ENCODE results near the gene AOX1.
"Not testable (repeated sequence)": the region's sequence is repeated elsewhere in the genome, so short reads cannot be mapped to it uniquely, and the experiment has no call there.

Gene AOX1

GRCh38 chr2:200631287-200631686, 45.5 kb downstream of the AOX1 start:
- peaks cover 3% of the 10 kb centered on the region for H3K9me3 Mint-ChIP-seq
- H3K27ac Mint-ChIP-seq = no peak overlapping the region
- H3K36me3 Mint-ChIP-seq (ENCODE audit: low read depth) = no peaks in the 10 kb centered on the region
- no peaks in the 10 kb centered on the region for H3K4me1 Mint-ChIP-seq (ENCODE audit: low read depth)
- peaks cover 24% of the 10 kb centered on the region for H3K27me3 Mint-ChIP-seq
- no peak overlapping the region for H3K4me3 Mint-ChIP-seq

GRCh38 chr2:200634231-200634964, 48.6 kb downstream of the AOX1 start:
- Mint-ChIP-seq H3K4me3 (no peak overlapping the region), H3K36me3 (ENCODE audit: low read depth) (no peaks in the 10 kb centered on the region), H3K27ac (no peak overlapping the region), H3K4me1 (ENCODE audit: low read depth) (no peaks in the 10 kb centered on the region), H3K9me3 (peaks cover 3% of the 10 kb centered on the region), H3K27me3 (peaks cover 9% of the 10 kb centered on the region)

- H3K36me3 Mint-ChIP-seq (ENCODE audit: low read depth) = no peaks in the 10 kb centered on the region
- no peaks in the 10 kb centered on the region for H3K4me1 Mint-ChIP-seq (ENCODE audit: low read depth)
- no peak overlapping the region for H3K27ac Mint-ChIP-seq
- H3K9me3 Mint-ChIP-seq = peaks cover 3% of the 10 kb centered on the region
- H3K27me3 Mint-ChIP-seq = peaks cover 4% of the 10 kb centered on the region
- H3K4me3 Mint-ChIP-seq = no peak overlapping the region
Measured at GRCh38 chr2:200635251-200635650, 49.4 kb downstream of the AOX1 start.

- peaks cover 3% of the 10 kb centered on the region for H3K9me3 Mint-ChIP-seq
- H3K4me1 Mint-ChIP-seq (ENCODE audit: low read depth) = no peaks in the 10 kb centered on the region
- no peak overlapping the region for H3K27ac Mint-ChIP-seq
- H3K4me3 Mint-ChIP-seq = no peak overlapping the region
- H3K27me3 Mint-ChIP-seq = peaks cover 4% of the 10 kb centered on the region
- H3K36me3 Mint-ChIP-seq (ENCODE audit: low read depth) = no peaks in the 10 kb centered on the region
Measured at GRCh38 chr2:200637901-200638300, 52.1 kb downstream of the AOX1 start.

GRCh38 chr2:200640176-200640575, 54.4 kb downstream of the AOX1 start:
- H3K36me3 Mint-ChIP-seq (ENCODE audit: low read depth) = no peaks in the 10 kb centered on the region
- no peak overlapping the region for H3K27ac Mint-ChIP-seq
- H3K4me1 Mint-ChIP-seq (ENCODE audit: low read depth) = no peaks in the 10 kb centered on the region

GRCh38 chr2:200640901-200641300, 55.1 kb downstream of the AOX1 start:
- H3K27me3 Mint-ChIP-seq = peaks cover 2% of the 10 kb centered on the region
- H3K4me1 Mint-ChIP-seq (ENCODE audit: low read depth) = no peaks in the 10 kb centered on the region
- H3K4me3 Mint-ChIP-seq = no peak overlapping the region
- H3K9me3 Mint-ChIP-seq = no peaks in the 10 kb centered on the region
- H3K36me3 Mint-ChIP-seq (ENCODE audit: low read depth) = no peaks in the 10 kb centered on the region
- H3K27ac Mint-ChIP-seq = no peak overlapping the region

More at GRCh38 chr2:200640176-200640575, 54.4 kb downstream of the AOX1 start:
- Mint-ChIP-seq H3K9me3 (no peaks in the 10 kb centered on the region), H3K27me3 (peaks cover 4% of the 10 kb centered on the region), H3K4me3 (no peak overlapping the region)

GRCh38 chr2:200648518-200649281, 62.9 kb downstream of the AOX1 start:
- H3K9me3 Mint-ChIP-seq; H3K4me3 Mint-ChIP-seq; H3K27ac Mint-ChIP-seq; H3K4me1 Mint-ChIP-seq (ENCODE audit: low read depth); H3K36me3 Mint-ChIP-seq (ENCODE audit: low read depth): not testable (repeated sequence)
- H3K27me3 Mint-ChIP-seq = peaks cover 16% of the 10 kb centered on the region

- Mint-ChIP-seq H3K27ac (no peak overlapping the region), H3K4me1 (ENCODE audit: low read depth) (no peaks in the 10 kb centered on the region), H3K36me3 (ENCODE audit: low read depth) (no peaks in the 10 kb centered on the region), H3K4me3 (no peak overlapping the region), H3K27me3 (peaks cover 16% of the 10 kb centered on the region), H3K9me3 (no peaks in the 10 kb centered on the region)
Measured at GRCh38 chr2:200649724-200650123, 63.9 kb downstream of the AOX1 start.

GRCh38 chr2:200650195-200650594, 64.4 kb downstream of the AOX1 start:
- no peaks in the 10 kb centered on the region for H3K36me3 Mint-ChIP-seq (ENCODE audit: low read depth)
- no peaks in the 10 kb centered on the region for H3K4me1 Mint-ChIP-seq (ENCODE audit: low read depth)
- no peak overlapping the region for H3K27ac Mint-ChIP-seq
- H3K27me3 Mint-ChIP-seq = peaks cover 16% of the 10 kb centered on the region
- no peaks in the 10 kb centered on the region for H3K9me3 Mint-ChIP-seq
- H3K4me3 Mint-ChIP-seq = no peak overlapping the region

GRCh38 chr2:200652158-200652557, 66.3 kb downstream of the AOX1 start:
- Mint-ChIP-seq H3K27ac (no peak overlapping the region), H3K9me3 (no peaks in the 10 kb centered on the region), H3K4me3 (no peak overlapping the region), H3K27me3 (peaks cover 19% of the 10 kb centered on the region), H3K36me3 (ENCODE audit: low read depth) (no peaks in the 10 kb centered on the region), H3K4me1 (ENCODE audit: low read depth) (no peaks in the 10 kb centered on the region)

- Mint-ChIP-seq H3K27ac (no peak overlapping the region), H3K27me3 (peaks cover 17% of the 10 kb centered on the region), H3K4me1 (ENCODE audit: low read depth) (no peaks in the 10 kb centered on the region), H3K4me3 (no peak overlapping the region), H3K36me3 (ENCODE audit: low read depth) (no peaks in the 10 kb centered on the region), H3K9me3 (no peaks in the 10 kb centered on the region)
Measured at GRCh38 chr2:200653021-200653420, 67.2 kb downstream of the AOX1 start.

GRCh38 chr2:200654823-200655222, 69.0 kb downstream of the AOX1 start:
- Mint-ChIP-seq H3K36me3 (ENCODE audit: low read depth) (no peaks in the 10 kb centered on the region), H3K27ac (no peak overlapping the region), H3K9me3 (no peaks in the 10 kb centered on the region), H3K27me3 (peaks cover 16% of the 10 kb centered on the region), H3K4me1 (ENCODE audit: low read depth) (no peaks in the 10 kb centered on the region), H3K4me3 (no peak overlapping the region)

- no peaks in the 10 kb centered on the region for H3K36me3 Mint-ChIP-seq (ENCODE audit: low read depth)
Measured at GRCh38 chr2:200655918-200656580, 70.2 kb downstream of the AOX1 start.

GRCh38 chr2:200658278-200658864, 72.6 kb downstream of the AOX1 start:
- Mint-ChIP-seq H3K9me3 (no peaks in the 10 kb centered on the region), H3K4me3 (no peak overlapping the region), H3K27ac (no peak overlapping the region), H3K27me3 (peaks cover 7% of the 10 kb centered on the region), H3K4me1 (ENCODE audit: low read depth) (no peaks in the 10 kb centered on the region), H3K36me3 (ENCODE audit: low read depth) (no peaks in the 10 kb centered on the region)

More at GRCh38 chr2:200655918-200656580, 70.2 kb downstream of the AOX1 start:
- Mint-ChIP-seq H3K4me1 (ENCODE audit: low read depth) (no peaks in the 10 kb centered on the region), H3K4me3 (no peak overlapping the region), H3K27me3 (peaks cover 7% of the 10 kb centered on the region), H3K27ac (no peak overlapping the region), H3K9me3 (no peaks in the 10 kb centered on the region)

GRCh38 chr2:200659410-200659809, 73.6 kb downstream of the AOX1 start:
- Mint-ChIP-seq H3K9me3 (no peaks in the 10 kb centered on the region), H3K27me3 (peaks cover 7% of the 10 kb centered on the region), H3K36me3 (ENCODE audit: low read depth) (no peaks in the 10 kb centered on the region), H3K4me1 (ENCODE audit: low read depth) (no peaks in the 10 kb centered on the region), H3K4me3 (no peak overlapping the region), H3K27ac (no peak overlapping the region)

Data from stimulated activated naive CD8-positive, alpha-beta T cell treated with anti-CD3 and anti-CD28 coated beads, Interleukin-15, Interleukin-2, amounts not matched to agents 100 ng/mL and 50 ng/mL, for 24 hours (primary cell).